Pancreas (tissue), 10 donors: Measurements from ENCODE around the gene JUNB. TPM values are rescaled to one million over a fixed set of nuclear protein-coding genes. Genes with fewer than 3 reads are reported as not detected.

ENCODE experiments used
- ATAC-seq, 4 donors: fragments of 200-7000 bp; cut with Tn5 transposase; one replicate each; pipeline versions ENCODE4 v1.8.0 to v1.9.1; 2020; ENCODE audit warnings: mild to moderate bottlenecking in 4 of 4, moderate library complexity in 4 of 4
- DNase-seq, 6 donors: peaks; one replicate each; pipeline ENCODE4 v3.0.0-alpha.2; 2020
- FAIRE-seq: peaks from 2 replicates; lab custom pipeline; 2012; peaks lifted over from hg19 to GRCh38; lab: Jason Lieb, UNC
- H3K27ac ChIP-seq, 4 donors: fragments of 200-600 bp; sonication (generic); 1 replicate in 3 of 4; 2 replicates in 1 of 4; pipeline versions ENCODE4 v1.5.0 to v1.8.0; 2020
- H3K27me3 ChIP-seq, 4 donors: fragments of 200-600 bp; one replicate each; pipeline ENCODE4 v1.8.0; 2021
- H3K36me3 ChIP-seq, 3 donors: fragments of 200-600 bp; sonication (generic) in 1 of 3; one replicate each; pipeline versions ENCODE4 v1.5.0 to v1.8.0; 2020 to 2021
- H3K4me1 ChIP-seq, 3 donors: fragments of 200-600 bp; one replicate each; pipeline ENCODE4 v1.8.0; 2021
- H3K4me3 ChIP-seq, 4 donors: fragments of 200-600 bp; sonication (generic) in 2 of 4; one replicate each; pipeline versions ENCODE4 v1.5.0 to v1.8.0; 2020 to 2021
- H3K9me3 ChIP-seq, 4 donors: fragments of 200-600 bp; one replicate each; pipeline ENCODE4 v1.8.0; 2021
- WGBS, 2 donors: extraction: QIAGEN DNeasy Blood & Tissue Kit; methylation state at CpG; one replicate each; pipeline ENCODE4 v1.1.7; 2013; 5-methylcytosine and 5-hydroxymethylcytosine counted together
- intact Hi-C, 3 donors: fragments of 100-400 bp; cut with DNase I; formaldehyde crosslinking; loops; one replicate each; pipeline versions ENCODE4 v1.11.1 to v1.14.2; 2022
- polyA plus RNA-seq, 2 donors: library from polyadenylated mRNA; stranded (reverse); fragments of 200-250 nt; gene quantifications; one replicate each; pipeline ENCODE4 v1.2.3, GENCODE V29; 2013
- total RNA-seq, 6 donors: library from RNA; stranded (reverse); fragmentation: NEBNext Ultra II Directional in 4 of 6; extraction: Animal tissue kit (Norgen Biotek cat#: 25700) in 4 of 6; gene quantifications; one replicate each; pipeline versions ENCODE4 v1.2.1 to v1.2.4, GENCODE V29; 2021 to 2023
- TF ChIP-seq, protein P1 (sequence below), 4 donors: fragments of 200-600 bp; sonication (generic) in 3 of 4; IDR thresholded peaks; one replicate each; pipeline versions ENCODE4 v1.5.0 to v1.8.0; 2021; ENCODE audit warnings: antibody characterized with exemption in 4 of 4
- donor health status: healthy with polysubstance abuse.
- donor health status: DM: no; HTN: no; CAD: no; lungs with moderate emphysema.
- donor health status: DM: no; HTN: no; CAD: no.
- donor health status: control.
- donor health status: control.
- donor health status: Bipolar disorder and iron deficiency.
- donor health status: DM: yes; HTN: yes; CAD: no.
- donor health status: DM: no; HTN: no; CAD: no.
- donor health status: DM: no; HTN: no; CAD: no.
- donor health status: DM: yes; HTN: yes; CAD: no.

JUNB gene
- total and polyA plus RNA-seq, 8 donors: 41.6 to 206 (median 97.8) TPM

DNA sequence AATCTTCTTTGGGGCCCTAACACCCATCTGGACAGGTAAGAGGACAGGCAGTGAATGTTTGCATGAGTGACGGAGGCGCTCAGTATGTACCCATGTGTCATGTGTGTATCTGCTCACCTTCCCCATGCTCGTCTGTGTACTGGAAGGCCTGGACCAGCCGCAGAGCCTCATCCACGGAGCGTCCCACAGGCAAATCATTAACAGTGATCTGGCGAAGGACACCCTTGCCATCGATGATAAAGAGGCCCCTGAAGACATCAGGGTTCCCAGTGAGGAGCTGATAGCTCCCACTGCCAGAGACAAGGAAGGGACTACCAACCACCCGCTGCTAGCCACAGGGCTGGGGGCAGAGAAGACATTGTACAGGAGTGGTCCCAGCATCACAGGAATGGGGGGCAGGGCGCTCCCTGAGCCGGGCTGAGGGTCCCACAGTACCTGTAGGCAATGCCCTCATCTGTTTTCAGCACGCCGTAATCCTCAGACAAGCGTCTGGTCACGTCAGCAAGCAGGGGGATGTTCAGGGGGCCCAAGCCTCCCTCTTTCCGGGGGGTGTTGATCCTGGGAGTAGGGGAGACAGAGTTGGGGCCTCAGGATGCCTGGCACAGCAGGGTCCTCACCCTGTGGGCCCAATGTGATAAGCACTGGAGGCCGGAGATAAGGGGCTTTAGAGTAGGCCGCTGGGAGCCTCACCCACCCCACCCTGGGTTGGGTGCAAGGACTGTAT is 8.6 kb downstream of the JUNB start:
- Histone ChIP-seq H3K36me3 (peaks cover 0 to 11% (median 0%) of the 10 kb centered on the region in 3 donors), H3K4me1 (peaks cover 0 to 16% (median 3%) of the 10 kb centered on the region in 3 donors), H3K27me3 (no peaks in the 10 kb centered on the region), H3K27ac (no peak overlapping the region), H3K9me3 (no peaks in the 10 kb centered on the region), H3K4me3 (peak overlapping the region in 2 of 4 donors; percentile 64 to 78)
- DNase-seq (peak in 2 of 6 donors; percentile 15 to 42), FAIRE-seq (no peak), ATAC-seq (no peak)
- intact Hi-C loops: loop anchor here in 2 of 3 donors (5.0 kb wide), 2 partner anchors 33 to 38 kb away; no protein-coding TSS in a partner anchor
- 69 to 71% methylated on average over 18 of the region's 18 CpGs for WGBS, 2 donors
- TF ChIP-seq, protein P1, sequence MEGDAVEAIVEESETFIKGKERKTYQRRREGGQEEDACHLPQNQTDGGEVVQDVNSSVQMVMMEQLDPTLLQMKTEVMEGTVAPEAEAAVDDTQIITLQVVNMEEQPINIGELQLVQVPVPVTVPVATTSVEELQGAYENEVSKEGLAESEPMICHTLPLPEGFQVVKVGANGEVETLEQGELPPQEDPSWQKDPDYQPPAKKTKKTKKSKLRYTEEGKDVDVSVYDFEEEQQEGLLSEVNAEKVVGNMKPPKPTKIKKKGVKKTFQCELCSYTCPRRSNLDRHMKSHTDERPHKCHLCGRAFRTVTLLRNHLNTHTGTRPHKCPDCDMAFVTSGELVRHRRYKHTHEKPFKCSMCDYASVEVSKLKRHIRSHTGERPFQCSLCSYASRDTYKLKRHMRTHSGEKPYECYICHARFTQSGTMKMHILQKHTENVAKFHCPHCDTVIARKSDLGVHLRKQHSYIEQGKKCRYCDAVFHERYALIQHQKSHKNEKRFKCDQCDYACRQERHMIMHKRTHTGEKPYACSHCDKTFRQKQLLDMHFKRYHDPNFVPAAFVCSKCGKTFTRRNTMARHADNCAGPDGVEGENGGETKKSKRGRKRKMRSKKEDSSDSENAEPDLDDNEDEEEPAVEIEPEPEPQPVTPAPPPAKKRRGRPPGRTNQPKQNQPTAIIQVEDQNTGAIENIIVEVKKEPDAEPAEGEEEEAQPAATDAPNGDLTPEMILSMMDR (IDR thresholded peaks at IDR 0.05): no peak

DNA sequence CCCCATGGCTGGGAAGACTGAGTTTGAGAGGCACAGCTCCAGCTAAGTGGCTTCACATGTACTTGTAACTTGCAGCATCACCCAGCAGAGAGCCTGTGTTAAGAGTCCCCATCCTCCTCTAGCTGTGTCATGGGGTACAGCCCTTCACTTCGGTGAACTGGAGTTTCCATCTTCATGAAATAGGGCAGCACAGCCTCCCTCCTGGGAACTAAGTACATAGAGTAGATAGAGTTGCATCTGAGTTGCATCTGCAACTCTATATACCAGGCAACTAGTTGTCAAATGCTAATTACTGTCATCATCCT is 9.1 kb downstream of the JUNB start:
- intact Hi-C loops: loop anchor here in 1 of 3 donors (5.0 kb wide), 1 partner anchor 33 kb away; no protein-coding TSS in a partner anchor
- TF ChIP-seq, protein P1 (IDR thresholded peaks at IDR 0.05): no peak
- Histone ChIP-seq H3K36me3 (peaks cover 0 to 11% (median 0%) of the 10 kb centered on the region in 3 donors), H3K9me3 (no peaks in the 10 kb centered on the region), H3K4me3 (peak overlapping the region in 3 of 4 donors; percentile 64 to 89 (median 78)), H3K4me1 (peaks cover 0 to 12% (median 3%) of the 10 kb centered on the region in 3 donors), H3K27ac (peak overlapping the region in 1 of 4 donors; percentile 29), H3K27me3 (no peaks in the 10 kb centered on the region)
- no peak for ATAC-seq
- DNase-seq: no peak
- no peak for FAIRE-seq
- WGBS, 2 donors: 56 to 85% methylated on average over 1 of the region's 1 CpG

DNA sequence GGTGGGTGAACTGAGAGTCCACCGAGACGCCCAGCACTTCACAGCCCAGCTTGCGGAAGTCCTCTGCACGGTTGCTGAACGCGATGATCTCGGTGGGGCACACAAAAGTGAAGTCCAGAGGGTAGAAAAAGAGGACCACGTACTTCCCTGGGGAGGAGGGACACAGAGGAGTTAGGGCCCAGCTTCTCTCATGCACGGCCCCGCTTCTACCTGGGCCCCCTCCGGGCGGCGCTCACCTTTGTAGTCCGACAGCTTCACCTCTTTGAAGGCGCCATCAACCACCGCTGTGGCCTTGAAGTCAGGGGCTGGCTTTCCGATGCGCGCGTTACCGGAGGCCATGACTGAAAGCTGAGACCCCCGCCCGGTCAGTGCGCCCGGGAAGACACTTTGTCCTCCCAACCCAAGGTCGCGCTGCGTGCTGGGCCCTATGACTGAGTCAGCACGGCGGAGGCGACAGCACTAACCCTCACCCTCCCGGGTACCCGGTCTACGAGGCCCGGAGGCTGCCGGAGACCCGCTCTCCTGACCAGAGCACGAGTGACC is 9.7 kb downstream of the JUNB start:
- intact Hi-C loops: loop anchor here in 1 of 3 donors (5.0 kb wide), 1 partner anchor 34 kb away; no protein-coding TSS in a partner anchor
- H3K4me1 ChIP-seq: peaks cover 0 to 12% (median 3%) of the 10 kb centered on the region in 3 donors
- no peaks in the 10 kb centered on the region for H3K9me3 ChIP-seq
- TF ChIP-seq, protein P1 (IDR thresholded peaks at IDR 0.05): no peak
- peak overlapping the region; percentile 64 to 89 (median 82) for H3K4me3 ChIP-seq
- 3 to 4% methylated on average over 38 of the region's 38 CpGs for WGBS, 2 donors
- DNase-seq (peak in 5 of 6 donors; percentile 47 to 86 (median 55)), ATAC-seq (peak; percentile 34 to 45 (median 38)), FAIRE-seq (no peak)
- peak overlapping the region; percentile 29 to 70 (median 63) for H3K27ac ChIP-seq
- H3K36me3 ChIP-seq: peaks cover 0 to 11% (median 0%) of the 10 kb centered on the region in 3 donors
- no peaks in the 10 kb centered on the region for H3K27me3 ChIP-seq

DNA sequence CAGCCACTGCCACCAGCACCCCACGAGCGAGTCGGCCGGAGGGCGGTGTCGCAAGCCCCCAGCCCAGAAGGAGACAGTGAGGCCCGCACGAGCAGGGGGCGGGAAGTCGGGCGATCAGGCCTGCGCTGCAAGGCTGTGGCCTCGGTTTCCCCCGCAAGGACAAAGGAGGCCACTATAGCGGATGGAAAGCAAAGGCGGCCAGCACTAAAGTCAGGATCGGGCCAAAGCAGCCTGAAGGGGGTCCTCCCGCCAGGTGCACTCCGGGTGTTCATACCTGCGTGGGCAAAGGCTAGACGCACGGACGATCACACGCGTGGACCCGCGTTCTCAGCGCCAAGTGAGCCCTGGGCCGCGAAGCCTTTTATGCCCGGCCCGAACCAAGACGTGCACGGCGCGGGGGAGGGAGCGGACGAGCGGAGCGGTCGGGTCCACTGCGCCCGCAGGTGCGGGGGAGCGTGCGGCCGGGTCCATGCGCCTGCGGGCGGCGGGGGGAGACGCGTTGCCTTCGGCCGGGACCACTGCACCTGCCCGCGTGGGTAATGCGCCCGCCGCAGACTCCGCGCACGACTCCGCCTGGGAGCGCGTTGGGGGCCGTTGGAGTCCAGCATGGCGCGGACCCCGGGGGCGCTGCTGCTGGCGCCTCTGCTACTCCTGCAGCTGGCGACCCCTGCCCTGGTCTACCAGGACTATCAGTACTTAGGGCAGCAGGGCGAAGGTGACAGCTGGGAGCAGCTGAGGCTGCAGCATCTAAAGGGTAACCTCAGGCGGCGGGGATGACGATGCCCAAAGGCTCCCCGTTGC is 10.4 kb downstream of the JUNB start, which contains the start of the genes PRDX2 and THSD8:
Gene PRDX2, minus strand, starts transcription at position 335 of the 801 bp plus-strand sequence. CDS start 539 bp downstream, outside the sequence.
Gene THSD8, plus strand, starts transcription at position 604 of the 801 bp plus-strand sequence. Its CDS starts 3 bp downstream, at position 607.
- TF ChIP-seq, protein P1 (IDR thresholded peaks at IDR 0.05): no peak
- Histone ChIP-seq H3K36me3 (peaks cover 0 to 11% (median 0%) of the 10 kb centered on the region in 3 donors), H3K9me3 (no peaks in the 10 kb centered on the region), H3K4me3 (peak within 1 kb of the TSS; percentile 64 to 89 (median 82)), H3K27me3 (no peaks in the 10 kb centered on the region), H3K27ac (peak within 1 kb of the TSS; percentile 29 to 70 (median 63)), H3K4me1 (peaks cover 0 to 8% (median 5%) of the 10 kb centered on the region in 3 donors)
- FAIRE-seq: no peak
- intact Hi-C loops: loop anchor here in 1 of 3 donors (5.0 kb wide), 1 partner anchor 34 kb away; no protein-coding TSS in a partner anchor
- peak; percentile 90 to 92 (median 90) for ATAC-seq
- 0 to 1% methylated on average over 65 to 78 of the region's 78 CpGs for WGBS, 2 donors
- peak; percentile 76 to 96 (median 88) for DNase-seq
